HCT116 (cell line): Measurements from ENCODE around the gene AKR7A3. TPM values are rescaled to one million over a fixed set of nuclear protein-coding genes. Genes with fewer than 3 reads are reported as not detected.

Experiments
- ATAC-seq: fragments of 200-7000 bp; cut with Tn5 transposase; 2 replicates; pipeline ENCODE4 v1.9.1; 2020; ENCODE audit warnings: mild to moderate bottlenecking, moderate library complexity
- BruUV-seq: library from RNA; stranded (reverse); fragments of 400-500 nt; replicated peaks from 2 replicates; lab custom pipeline; 2021; lab: Mats Ljungman, UMichigan
- CTCF ChIA-PET: fragments of 300-600 bp; sonication (Branson Sonifier 250); formaldehyde crosslinking; loops from one replicate; lab custom pipeline; 2021; ENCODE audit warnings: antibody characterized with exemption; lab: Charles Lee
- POLR2A ChIA-PET: fragments of 300-600, 350-600 bp; sonication (Branson Sonifier 250); formaldehyde crosslinking; loops from one replicate; lab custom pipeline; 2021; ENCODE audit warnings: antibody characterized with exemption; lab: Charles Lee
- RAD21 ChIA-PET, 2 experiments: fragments of 300-600 bp; sonication (Branson Sonifier 250); formaldehyde crosslinking; loops; one replicate each; lab custom pipeline; 2023; ENCODE audit warnings: low total read pairs in 2 of 2; ENCODE audit not compliant: uncharacterized antibody in 2 of 2, unreplicated experiment in 2 of 2, low non-redundant PET in 1 of 2; lab: Charles Lee
- DNase-seq: peaks from one replicate; pipeline ENCODE4 v3.0.0-alpha.2; 2010; ENCODE audit warnings: low read depth, low spot score
- H2AFZ ChIP-seq: fragments of 200-600 bp; shearing (Covaris generic), sonication (generic); 2 replicates; pipeline ENCODE4 v1.6.1; 2017; ENCODE audit warnings: low read depth, mixed run types, mixed read lengths, antibody characterized with exemption, low read length; ENCODE audit not compliant: poor library complexity, severe bottlenecking
- H3K27ac ChIP-seq: 2 replicates; pipeline ENCODE4 v1.5.1; 2012; ENCODE audit warnings: low read depth, low read length
- H3K27me3 ChIP-seq: fragments of 200-600 bp; sonication (generic); 2 replicates; pipeline ENCODE4 v1.6.1; 2016; ENCODE audit warnings: mixed run types, low read length, mixed read lengths; ENCODE audit not compliant: insufficient read depth
- H3K36me3 ChIP-seq, 2 experiments: fragments of 200-500 bp in 1 of 2; fragments of 200-600 bp in 1 of 2; sonication (Bioruptor generic) in 1 of 2; sonication (generic) in 1 of 2; 2 replicates each; pipeline versions ENCODE4 v1.5.1 to v1.6.1; 2014 to 2016; ENCODE audit warnings: low read length in 2 of 2, inconsistent platforms in 1 of 2, mixed read lengths in 1 of 2, mixed run types in 1 of 2; ENCODE audit not compliant: insufficient read depth in 2 of 2, control insufficient read depth in 1 of 2
- H3K4me1 ChIP-seq, 2 experiments: fragments of 200-600 bp in 1 of 2; sonication (generic) in 1 of 2; 2 replicates each; pipeline versions ENCODE4 v1.5.1 to v1.6.1; 2012 to 2017; ENCODE audit warnings: low read length in 2 of 2, inconsistent platforms in 1 of 2, mild to moderate bottlenecking in 1 of 2, mixed read lengths in 1 of 2, mixed run types in 1 of 2, moderate library complexity in 1 of 2; ENCODE audit not compliant: insufficient read depth in 2 of 2, control insufficient read depth in 1 of 2
- H3K4me2 ChIP-seq: fragments of 200-600 bp; sonication (generic); 2 replicates; pipeline ENCODE4 v1.6.1; 2017; ENCODE audit warnings: mixed run types, low read length, mixed read lengths
- H3K4me3 ChIP-seq, 2 experiments: fragments of 200-600 bp in 1 of 2; sonication (generic) in 1 of 2; replicated peaks in 1 of 2; 2 replicates each; pipeline ENCODE4 v1.5.1; 2011 to 2016; ENCODE audit warnings: low read length in 2 of 2, control low read depth in 1 of 2, low read depth in 1 of 2, mild to moderate bottlenecking in 1 of 2, mixed read lengths in 1 of 2, mixed run types in 1 of 2
- H3K79me2 ChIP-seq: fragments of 200-600 bp; sonication (generic); 2 replicates; pipeline ENCODE4 v1.6.1; 2017; ENCODE audit warnings: mild to moderate bottlenecking, mixed run types, low read length, moderate library complexity, mixed read lengths; ENCODE audit not compliant: insufficient read depth
- H3K9ac ChIP-seq: fragments of 200-600 bp; sonication (generic); 2 replicates; pipeline ENCODE4 v1.6.1; 2016; ENCODE audit warnings: low read length, mixed read lengths
- H3K9me2 ChIP-seq: fragments of 200-600 bp; sonication (generic), shearing (Covaris generic); 2 replicates; pipeline ENCODE4 v1.6.1; 2017; ENCODE audit warnings: mixed run types, mild to moderate bottlenecking, moderate library complexity; ENCODE audit not compliant: insufficient read depth
- H3K9me3 ChIP-seq, 2 experiments: fragments of 200-500 bp in 1 of 2; fragments of 200-600 bp in 1 of 2; sonication (Bioruptor generic) in 1 of 2; sonication (generic) in 1 of 2; 2 replicates each; pipeline ENCODE4 v1.6.1; 2014 to 2017; ENCODE audit warnings: low read length in 2 of 2, mixed read lengths in 2 of 2, inconsistent platforms in 1 of 2, low read depth in 1 of 2, mild to moderate bottlenecking in 1 of 2, mixed run types in 1 of 2, moderate library complexity in 1 of 2; ENCODE audit not compliant: control insufficient read depth in 1 of 2, insufficient read depth in 1 of 2
- H4K20me1 ChIP-seq: fragments of 200-600 bp; sonication (generic), shearing (Covaris generic); 2 replicates; pipeline ENCODE4 v1.6.1; 2017; ENCODE audit warnings: mixed run types, mild to moderate bottlenecking, moderate library complexity; ENCODE audit not compliant: insufficient read depth
- CBX3 ChIP-seq: IDR thresholded peaks from 2 replicates; pipeline ENCODE4 v1.6.1; 2012; ENCODE audit warnings: low read depth
- CTCF ChIP-seq, 3 experiments: fragments of 200-600 bp in 1 of 3; sonication (generic) in 1 of 3; IDR thresholded peaks in 2 of 3; conservative IDR thresholded peaks in 1 of 3; 2 replicates each; pipeline ENCODE4 v1.5.1; 2012 to 2017; ENCODE audit warnings: low read depth in 2 of 3, low read length in 2 of 3, antibody characterized with exemption in 1 of 3, borderline replicate concordance in 1 of 3, control low read depth in 1 of 3, mild to moderate bottlenecking in 1 of 3, mixed read lengths in 1 of 3, mixed run types in 1 of 3, moderate library complexity in 1 of 3; ENCODE audit not compliant: insufficient read depth in 1 of 3
- EGR1 ChIP-seq: IDR thresholded peaks from 2 replicates; pipeline ENCODE4 v1.6.1; 2012; ENCODE audit warnings: low read depth
- ELF1 ChIP-seq: IDR thresholded peaks from 2 replicates; pipeline ENCODE4 v1.6.1; 2012; ENCODE audit warnings: low read depth, borderline replicate concordance
- EZH2 ChIP-seq: fragments of 200-600 bp; sonication (generic); IDR thresholded peaks from 2 replicates; pipeline ENCODE4 v1.6.1; 2017; ENCODE audit warnings: antibody characterized with exemption, mixed run types
- EZH2phosphoT487 ChIP-seq: fragments of 200-600 bp; IDR thresholded peaks from 2 replicates; pipeline ENCODE4 v1.6.1; 2018; ENCODE audit warnings: antibody characterized with exemption, borderline replicate concordance
- JUND ChIP-seq: IDR thresholded peaks from 2 replicates; pipeline ENCODE4 v1.6.1; 2012
- MAX ChIP-seq: IDR thresholded peaks from 2 replicates; pipeline ENCODE4 v1.6.1; 2012
- RAD21 ChIP-seq: IDR thresholded peaks from 2 replicates; pipeline ENCODE4 v1.6.1; 2012; ENCODE audit warnings: low read depth, mild to moderate bottlenecking
- REST ChIP-seq: IDR thresholded peaks from 2 replicates; pipeline ENCODE4 v1.6.1; 2012; ENCODE audit warnings: low read depth
- SIN3A ChIP-seq: IDR thresholded peaks from 2 replicates; pipeline ENCODE4 v1.6.1; 2012; ENCODE audit warnings: low read depth
- ZFX ChIP-seq: fragments of 450-650 bp; IDR thresholded peaks from 2 replicates; pipeline ENCODE4 v1.6.1; 2017
- ZNF274 ChIP-seq: fragments of 200-500 bp; sonication (Bioruptor generic); IDR thresholded peaks from 2 replicates; pipeline ENCODE4 v1.6.1; 2014; ENCODE audit warnings: mild to moderate bottlenecking, low read depth, low read length, inconsistent platforms
- intact Hi-C: fragments of 100-400 bp; cut with micrococcal nuclease; formaldehyde crosslinking; loops from 2 replicates; pipeline ENCODE4 v1.10.0; 2022
- total RNA-seq: library from RNA; stranded (reverse); gene quantifications from one replicate; pipeline ENCODE4 v1.2.1, GENCODE V29; 2021; ENCODE audit not compliant: unreplicated experiment

AKR7A3 gene
- total RNA-seq, 1 experiment from 2014 or later, result 1.7 TPM

GRCh38 chr1:19260211-19261138 lies 28.1 kb downstream of the AKR7A3 start:
- intact Hi-C loops, result no loop called here
- ChIA-PET POLR2A (interaction anchor here (2.6 kb wide), 1 partner anchor 9 kb away, joined by 7 read pairs; the partner anchor contains the start of genes EMC1 and MRTO4), RAD21 (no interaction called here), CTCF (no interaction called here)
- H3K36me3 ChIP-seq, result peaks cover 13 to 40% of the 10 kb centered on the region in 2 experiments; a peak in 2 of 4 replicates
- H3K4me1 ChIP-seq, result peaks cover 0 to 10% of the 10 kb centered on the region in 2 experiments; a peak in 2 of 4 replicates
- no peak overlapping the region for H2AFZ ChIP-seq
- no peak overlapping the region for H3K4me3 ChIP-seq
- H3K9ac ChIP-seq, result no peak overlapping the region
- BruUV-seq, result no TSS peak
- no peaks in the 10 kb centered on the region for H3K9me2 ChIP-seq
- DNase-seq, result no peak
- peak; percentile 35 for ATAC-seq
- no peaks in the 10 kb centered on the region for H3K27me3 ChIP-seq
- no peak overlapping the region for H3K27ac ChIP-seq
- H4K20me1 ChIP-seq, result peaks cover 6% of the 10 kb centered on the region; the same call in 1 of the 2 replicates
- no peak for TF ChIP-seq EZH2
- 0 out of 2 replicates have a peak, but pooled peaks have one; percentile 26 for TF ChIP-seq SIN3A
- TF ChIP-seq EZH2phosphoT487, result no peak
- H3K79me2 ChIP-seq, result peaks cover 25% of the 10 kb centered on the region
- H3K9me3 ChIP-seq, result no peaks in the 10 kb centered on the region
- H3K4me2 ChIP-seq, result peak overlapping the region; percentile 23; the same call in 1 of the 2 replicates

GRCh38 chr1:19258353-19258752 lies 30.2 kb downstream of the AKR7A3 start:
- H3K9ac ChIP-seq, result no peak overlapping the region
- H3K4me3 ChIP-seq, result no peak overlapping the region
- ATAC-seq (no peak), DNase-seq (no peak)
- ChIA-PET POLR2A (no interaction called here), RAD21 (no interaction called here), CTCF (no interaction called here)
- H3K4me2 ChIP-seq, result no peak overlapping the region
- H3K36me3 ChIP-seq, result peaks cover 15 to 58% of the 10 kb centered on the region in 2 experiments; a peak in 3 of 4 replicates
- intact Hi-C loops, result no loop called here
- peaks cover 4 to 17% of the 10 kb centered on the region in 2 experiments for H3K4me1 ChIP-seq
- peaks cover 20% of the 10 kb centered on the region; the same call in 1 of the 2 replicates for H4K20me1 ChIP-seq
- no peaks in the 10 kb centered on the region for H3K9me3 ChIP-seq
- no peaks in the 10 kb centered on the region for H3K9me2 ChIP-seq
- H2AFZ ChIP-seq, result no peak overlapping the region
- H3K79me2 ChIP-seq, result peaks cover 46% of the 10 kb centered on the region
- H3K27me3 ChIP-seq, result no peaks in the 10 kb centered on the region
- no TSS peak for BruUV-seq
- no peak overlapping the region for H3K27ac ChIP-seq
- no peak for TF ChIP-seq SIN3A
- no peak for TF ChIP-seq CBX3
- no peak for TF ChIP-seq JUND
- TF ChIP-seq ZFX, result no peak
- no peak for TF ChIP-seq EGR1
- no peak for TF ChIP-seq ZNF274
- TF ChIP-seq EZH2, result no peak
- TF ChIP-seq CTCF (IDR thresholded peaks at IDR 0.05 in 2 of 3, conservative IDR thresholded peaks at IDR 0.05 in 1 of 3; ENCODE audit: borderline replicate concordance in 1 of 3, insufficient read depth in 1 of 3, low read depth in 2 of 3, low read length in 2 of 3), result no peak
- no peak for TF ChIP-seq MAX
- TF ChIP-seq EZH2phosphoT487, result no peak
- no peak for TF ChIP-seq ELF1
- no peak for TF ChIP-seq RAD21
- TF ChIP-seq REST, result no peak
